OCI-LY1 (cell line): Measurements from ENCODE around the gene MBNL1.

Experiments
- EZH2 ChIP-seq: fragments of 200-600 bp; sonication (generic), shearing (Covaris generic); IDR thresholded peaks from 2 replicates; pipeline ENCODE4 v1.8.0; 2017; ENCODE audit warnings: borderline replicate concordance, mixed run types, mild to moderate bottlenecking, antibody characterized with exemption, low read length, moderate library complexity, mixed read lengths
- TF ChIP-seq, protein P1 (sequence below): fragments of 200-600 bp; sonication (generic), shearing (Covaris generic); IDR thresholded peaks from 2 replicates; pipeline ENCODE4 v1.5.1; 2017; ENCODE audit warnings: mild to moderate bottlenecking, antibody characterized with exemption, low read length, moderate library complexity, mixed read lengths

- TF ChIP-seq, protein P1, sequence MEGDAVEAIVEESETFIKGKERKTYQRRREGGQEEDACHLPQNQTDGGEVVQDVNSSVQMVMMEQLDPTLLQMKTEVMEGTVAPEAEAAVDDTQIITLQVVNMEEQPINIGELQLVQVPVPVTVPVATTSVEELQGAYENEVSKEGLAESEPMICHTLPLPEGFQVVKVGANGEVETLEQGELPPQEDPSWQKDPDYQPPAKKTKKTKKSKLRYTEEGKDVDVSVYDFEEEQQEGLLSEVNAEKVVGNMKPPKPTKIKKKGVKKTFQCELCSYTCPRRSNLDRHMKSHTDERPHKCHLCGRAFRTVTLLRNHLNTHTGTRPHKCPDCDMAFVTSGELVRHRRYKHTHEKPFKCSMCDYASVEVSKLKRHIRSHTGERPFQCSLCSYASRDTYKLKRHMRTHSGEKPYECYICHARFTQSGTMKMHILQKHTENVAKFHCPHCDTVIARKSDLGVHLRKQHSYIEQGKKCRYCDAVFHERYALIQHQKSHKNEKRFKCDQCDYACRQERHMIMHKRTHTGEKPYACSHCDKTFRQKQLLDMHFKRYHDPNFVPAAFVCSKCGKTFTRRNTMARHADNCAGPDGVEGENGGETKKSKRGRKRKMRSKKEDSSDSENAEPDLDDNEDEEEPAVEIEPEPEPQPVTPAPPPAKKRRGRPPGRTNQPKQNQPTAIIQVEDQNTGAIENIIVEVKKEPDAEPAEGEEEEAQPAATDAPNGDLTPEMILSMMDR: no peak
- no peak for TF ChIP-seq EZH2
Measured at GRCh38 chr3:152377184-152377570, 108.4 kb downstream of the MBNL1 start.
